ENCODE results near the gene MOXD1.
"Not testable (repeated sequence)": the region's sequence is repeated elsewhere in the genome, so short reads cannot be mapped to it uniquely, and the experiment has no call there.

Gene MOXD1

GRCh38 chr6:132316970-132317369 is 84.3 kb downstream of the MOXD1 start:
- Histone ChIP-seq H3K27me3 (ENCODE audit: insufficient read depth, low read length) (no peaks in the 10 kb centered on the region), H3K4me3 (ENCODE audit: low read length) (no peak overlapping the region), H3K4me1 (ENCODE audit: insufficient read depth, low read length) (no peaks in the 10 kb centered on the region), H3K9me3 (ENCODE audit: low read length) (no peaks in the 10 kb centered on the region), H3K36me3 (ENCODE audit: insufficient read depth, low read length) (no peaks in the 10 kb centered on the region), H2AFZ (ENCODE audit: low read depth, low read length) (no peak overlapping the region)

GRCh38 chr6:132314432-132314831 is 86.8 kb downstream of the MOXD1 start:
- H3K9me3 ChIP-seq (ENCODE audit: low read length) = no peaks in the 10 kb centered on the region
- H3K36me3 ChIP-seq (ENCODE audit: insufficient read depth, low read length) = no peaks in the 10 kb centered on the region
- no peaks in the 10 kb centered on the region for H3K4me1 ChIP-seq (ENCODE audit: insufficient read depth, low read length)

GRCh38 chr6:132310921-132311320 is 90.4 kb downstream of the MOXD1 start:
- Histone ChIP-seq H2AFZ (ENCODE audit: low read depth, low read length) (no peak overlapping the region), H3K36me3 (ENCODE audit: insufficient read depth, low read length) (no peaks in the 10 kb centered on the region), H3K4me3 (ENCODE audit: low read length) (no peak overlapping the region), H3K9me3 (ENCODE audit: low read length) (no peaks in the 10 kb centered on the region), H3K27me3 (ENCODE audit: insufficient read depth, low read length) (no peaks in the 10 kb centered on the region), H3K4me1 (ENCODE audit: insufficient read depth, low read length) (no peaks in the 10 kb centered on the region)

More at GRCh38 chr6:132314432-132314831, 86.8 kb downstream of the MOXD1 start:
- Histone ChIP-seq H3K4me3 (ENCODE audit: low read length) (no peak overlapping the region), H2AFZ (ENCODE audit: low read depth, low read length) (no peak overlapping the region), H3K27me3 (ENCODE audit: insufficient read depth, low read length) (no peaks in the 10 kb centered on the region)

DNA sequence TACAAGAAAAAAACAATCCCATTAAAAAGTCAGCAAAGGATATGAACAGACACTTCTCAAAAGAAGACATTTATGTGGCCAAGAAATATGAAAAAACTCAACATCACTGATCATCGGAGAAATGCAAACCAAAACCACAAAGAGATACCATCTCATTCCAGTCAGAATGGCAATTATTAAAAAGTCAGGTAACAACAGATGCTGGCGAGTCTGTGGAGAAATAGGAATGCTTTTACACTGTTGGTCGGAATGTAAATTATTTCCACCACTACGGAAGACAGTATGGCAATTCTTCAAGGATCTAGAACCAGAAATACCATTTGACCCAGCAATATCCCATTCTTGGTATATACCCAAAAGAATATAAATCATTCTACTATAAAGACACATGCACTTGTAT is 91.1 kb downstream of the MOXD1 start:
- H3K36me3 ChIP-seq (ENCODE audit: insufficient read depth, low read length); H3K4me1 ChIP-seq (ENCODE audit: insufficient read depth, low read length); H3K27me3 ChIP-seq (ENCODE audit: insufficient read depth, low read length); H2AFZ ChIP-seq (ENCODE audit: low read depth, low read length); H3K4me3 ChIP-seq (ENCODE audit: low read length); H3K9me3 ChIP-seq (ENCODE audit: low read length): not testable (repeated sequence)

GRCh38 chr6:132304891-132305305 is 96.4 kb downstream of the MOXD1 start:
- Histone ChIP-seq H3K27me3 (ENCODE audit: insufficient read depth, low read length) (no peaks in the 10 kb centered on the region), H2AFZ (ENCODE audit: low read depth, low read length) (no peak overlapping the region), H3K4me3 (ENCODE audit: low read length) (no peak overlapping the region), H3K9me3 (ENCODE audit: low read length) (no peaks in the 10 kb centered on the region), H3K36me3 (ENCODE audit: insufficient read depth, low read length) (no peaks in the 10 kb centered on the region), H3K4me1 (ENCODE audit: insufficient read depth, low read length) (no peaks in the 10 kb centered on the region)

DNA sequence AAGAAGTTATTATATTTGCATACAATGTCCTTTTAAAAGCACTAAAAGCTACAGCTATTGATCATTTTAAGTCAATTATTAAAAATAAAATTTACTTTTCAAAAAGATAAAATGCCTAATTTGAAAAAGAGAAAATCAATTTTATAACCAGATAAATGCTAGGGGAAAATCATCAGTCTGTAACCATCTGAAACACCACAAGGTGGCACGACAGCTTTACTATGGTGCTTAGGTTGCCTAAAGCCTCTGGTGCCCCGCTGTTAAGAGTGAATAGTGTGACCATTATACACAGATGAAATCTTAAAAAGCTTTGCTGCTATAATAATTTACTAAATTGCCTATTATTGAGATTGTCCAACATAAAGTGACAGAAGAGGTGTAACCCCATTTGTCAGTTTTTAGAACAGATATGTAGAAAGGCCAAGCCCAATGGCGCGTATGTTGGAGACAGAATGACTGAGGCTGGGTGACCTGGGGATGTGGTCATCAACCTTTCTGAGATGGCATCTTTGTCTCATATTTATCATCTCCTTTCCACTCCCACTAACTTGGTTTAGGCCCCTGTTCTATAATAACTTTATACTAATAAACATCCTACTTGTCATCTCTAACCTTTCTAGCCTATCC is 100.8 kb downstream of the MOXD1 start:
- Histone ChIP-seq H2AFZ (ENCODE audit: low read depth, low read length) (no peak overlapping the region), H3K4me1 (ENCODE audit: insufficient read depth, low read length) (peaks cover 7% of the 10 kb centered on the region), H3K9me3 (ENCODE audit: low read length) (no peaks in the 10 kb centered on the region), H3K4me3 (ENCODE audit: low read length) (no peak overlapping the region), H3K27me3 (ENCODE audit: insufficient read depth, low read length) (no peaks in the 10 kb centered on the region), H3K36me3 (ENCODE audit: insufficient read depth, low read length) (no peaks in the 10 kb centered on the region)

DNA sequence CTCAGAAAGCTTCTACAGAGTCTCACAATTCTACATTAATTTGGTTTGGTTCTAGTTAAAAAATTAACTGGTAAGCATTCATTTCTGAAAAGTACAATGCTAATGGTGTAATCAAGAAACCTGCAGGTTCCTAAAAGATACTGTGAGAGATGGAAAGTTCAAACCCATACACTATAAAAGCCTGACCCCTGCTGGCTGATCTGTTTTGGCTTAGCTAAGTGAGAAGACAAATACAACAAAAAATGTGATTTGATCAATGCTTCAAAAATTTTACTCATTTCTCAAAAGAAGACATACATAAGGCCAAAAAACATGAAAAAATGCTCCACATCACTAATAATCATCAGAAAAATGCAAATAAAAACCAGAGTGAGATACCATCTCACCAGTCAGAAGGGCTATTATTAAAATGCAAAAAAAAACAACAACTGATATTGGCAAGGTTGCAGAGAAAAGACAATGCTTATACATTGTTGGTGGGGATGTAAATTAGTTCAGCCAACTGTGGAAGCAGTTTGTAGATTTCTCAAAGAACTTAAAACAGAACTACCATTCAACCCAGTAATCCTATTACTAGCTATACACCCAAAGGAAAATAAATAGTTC is 102.8 kb downstream of the MOXD1 start:
- Histone ChIP-seq H3K4me1 (ENCODE audit: insufficient read depth, low read length) (peaks cover 7% of the 10 kb centered on the region), H3K4me3 (ENCODE audit: low read length) (no peak overlapping the region), H3K9me3 (ENCODE audit: low read length) (no peaks in the 10 kb centered on the region), H3K36me3 (ENCODE audit: insufficient read depth, low read length) (no peaks in the 10 kb centered on the region), H3K27me3 (ENCODE audit: insufficient read depth, low read length) (no peaks in the 10 kb centered on the region), H2AFZ (ENCODE audit: low read depth, low read length) (no peak overlapping the region)

GRCh38 chr6:132289756-132290155 is 111.5 kb downstream of the MOXD1 start:
- H3K36me3 ChIP-seq (ENCODE audit: insufficient read depth, low read length) = no peaks in the 10 kb centered on the region
- H3K4me1 ChIP-seq (ENCODE audit: insufficient read depth, low read length) = no peaks in the 10 kb centered on the region
- H3K4me3 ChIP-seq (ENCODE audit: low read length) = no peak overlapping the region
- H3K9me3 ChIP-seq (ENCODE audit: low read length) = no peaks in the 10 kb centered on the region
- no peak overlapping the region for H2AFZ ChIP-seq (ENCODE audit: low read depth, low read length)
- no peaks in the 10 kb centered on the region for H3K27me3 ChIP-seq (ENCODE audit: insufficient read depth, low read length)

- Histone ChIP-seq H2AFZ (ENCODE audit: low read depth, low read length) (no peak overlapping the region), H3K36me3 (ENCODE audit: insufficient read depth, low read length) (no peaks in the 10 kb centered on the region), H3K4me3 (ENCODE audit: low read length) (no peak overlapping the region), H3K4me1 (ENCODE audit: insufficient read depth, low read length) (no peaks in the 10 kb centered on the region), H3K9me3 (ENCODE audit: low read length) (no peaks in the 10 kb centered on the region), H3K27me3 (ENCODE audit: insufficient read depth, low read length) (no peaks in the 10 kb centered on the region)
These were observed 114.2 kb downstream of the MOXD1 start for GRCh38 chr6:132287101-132287500.

DNA sequence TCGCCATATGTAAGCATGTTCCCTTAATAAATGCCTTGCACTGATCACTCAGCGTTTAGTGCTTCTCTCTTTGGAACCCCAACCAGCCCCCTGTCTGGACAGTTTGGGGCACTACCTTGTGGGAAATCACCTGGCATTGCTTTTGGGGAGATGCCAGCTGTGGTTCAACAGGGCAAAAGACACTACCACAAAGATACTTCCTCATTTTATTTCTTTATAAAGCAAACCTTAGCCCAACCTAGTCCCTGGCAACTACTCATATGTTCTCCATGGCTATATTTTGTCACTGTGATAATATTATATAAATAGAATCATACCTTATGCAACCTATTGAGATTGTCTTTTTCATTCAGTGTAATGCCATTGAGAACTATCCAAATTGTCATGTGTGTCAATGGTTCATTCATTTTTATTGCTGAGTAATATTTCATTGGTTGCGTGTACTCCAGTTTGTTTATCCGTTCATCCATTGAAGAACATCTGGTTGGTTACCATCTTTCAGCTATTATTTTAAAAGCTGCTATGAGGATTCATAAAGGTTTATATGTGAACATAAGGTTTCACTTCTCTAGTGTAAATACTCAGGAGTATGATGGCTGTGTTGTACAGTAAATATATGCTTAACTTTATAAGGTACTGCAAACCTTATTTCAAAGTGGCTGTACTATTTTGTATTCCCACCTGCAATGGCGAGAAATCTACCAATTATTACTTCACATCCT is 114.8 kb downstream of the MOXD1 start:
- Histone ChIP-seq H3K9me3 (ENCODE audit: low read length) (no peaks in the 10 kb centered on the region), H3K4me3 (ENCODE audit: low read length) (no peak overlapping the region), H3K36me3 (ENCODE audit: insufficient read depth, low read length) (no peaks in the 10 kb centered on the region), H3K27me3 (ENCODE audit: insufficient read depth, low read length) (no peaks in the 10 kb centered on the region), H2AFZ (ENCODE audit: low read depth, low read length) (no peak overlapping the region), H3K4me1 (ENCODE audit: insufficient read depth, low read length) (no peaks in the 10 kb centered on the region)

GRCh38 chr6:132285004-132285780 is 116.1 kb downstream of the MOXD1 start:
- H3K27me3 ChIP-seq (ENCODE audit: insufficient read depth, low read length) = no peaks in the 10 kb centered on the region
- H2AFZ ChIP-seq (ENCODE audit: low read depth, low read length) = no peak overlapping the region

DNA sequence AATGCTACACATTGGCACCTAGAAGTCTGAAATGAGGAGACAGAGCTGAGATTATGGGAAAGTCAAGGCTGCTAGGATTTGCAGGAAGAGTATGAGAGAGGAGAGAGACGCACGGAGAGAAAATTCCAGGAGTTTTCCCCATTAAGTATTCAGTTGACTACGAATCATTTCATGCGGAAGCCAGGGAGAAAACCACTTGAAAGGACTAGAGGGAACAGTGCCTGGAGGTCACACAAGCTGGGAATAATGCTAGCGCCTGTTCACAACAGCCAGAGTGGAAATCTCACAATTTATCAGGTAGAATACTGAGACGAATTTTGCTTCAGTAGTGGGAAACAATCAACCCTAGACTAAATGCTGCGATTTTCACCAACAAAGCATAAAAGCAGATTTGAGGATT is 118.6 kb downstream of the MOXD1 start:
- Histone ChIP-seq H2AFZ (ENCODE audit: low read depth, low read length) (no peak overlapping the region), H3K9me3 (ENCODE audit: low read length) (no peaks in the 10 kb centered on the region), H3K4me1 (ENCODE audit: insufficient read depth, low read length) (peaks cover 3% of the 10 kb centered on the region), H3K36me3 (ENCODE audit: insufficient read depth, low read length) (no peaks in the 10 kb centered on the region), H3K27me3 (ENCODE audit: insufficient read depth, low read length) (no peaks in the 10 kb centered on the region), H3K4me3 (ENCODE audit: low read length) (no peak overlapping the region)

More at GRCh38 chr6:132285004-132285780, 116.1 kb downstream of the MOXD1 start:
- Histone ChIP-seq H3K36me3 (ENCODE audit: insufficient read depth, low read length) (no peaks in the 10 kb centered on the region), H3K4me1 (ENCODE audit: insufficient read depth, low read length) (peaks cover 2% of the 10 kb centered on the region), H3K9me3 (ENCODE audit: low read length) (no peaks in the 10 kb centered on the region), H3K4me3 (ENCODE audit: low read length) (no peak overlapping the region)

DNA sequence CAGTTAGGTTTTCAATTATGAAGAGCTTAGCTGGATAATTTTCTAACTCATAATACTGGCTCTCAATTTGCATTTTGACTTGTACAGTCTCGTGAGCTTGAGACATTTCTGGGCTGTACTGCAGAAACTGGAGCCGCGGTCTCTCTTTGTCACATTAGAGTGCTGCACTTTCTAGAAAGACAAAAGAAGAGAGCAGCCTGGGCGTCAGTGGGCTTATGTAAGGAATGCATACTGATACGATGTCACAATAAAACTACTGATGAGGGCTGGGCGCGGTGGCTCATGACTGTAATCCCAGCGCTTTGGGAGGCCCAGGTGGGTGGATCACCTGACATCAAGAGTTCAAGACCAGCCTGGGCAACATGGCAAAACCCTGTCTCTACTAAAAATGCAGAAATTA is 120.8 kb downstream of the MOXD1 start:
- H3K4me3 ChIP-seq (ENCODE audit: low read length) = no peak overlapping the region
- H3K9me3 ChIP-seq (ENCODE audit: low read length) = no peaks in the 10 kb centered on the region
- H2AFZ ChIP-seq (ENCODE audit: low read depth, low read length) = no peak overlapping the region
- no peaks in the 10 kb centered on the region for H3K27me3 ChIP-seq (ENCODE audit: insufficient read depth, low read length)
- no peaks in the 10 kb centered on the region for H3K36me3 ChIP-seq (ENCODE audit: insufficient read depth, low read length)
- H3K4me1 ChIP-seq (ENCODE audit: insufficient read depth, low read length) = peaks cover 3% of the 10 kb centered on the region

Data from neuron (in vitro differentiated cells).